ENCODE data around the gene IL17RE. TPM values are rescaled to one million over a fixed set of nuclear protein-coding genes. Genes with fewer than 3 reads are reported as not detected.
A peak's percentile ranks its signal among the peaks of the same experiment; 100 is the strongest.

Gene IL17RE
- total RNA-seq, 1 donor from 2014 or later = 0.13 TPM

DNA sequence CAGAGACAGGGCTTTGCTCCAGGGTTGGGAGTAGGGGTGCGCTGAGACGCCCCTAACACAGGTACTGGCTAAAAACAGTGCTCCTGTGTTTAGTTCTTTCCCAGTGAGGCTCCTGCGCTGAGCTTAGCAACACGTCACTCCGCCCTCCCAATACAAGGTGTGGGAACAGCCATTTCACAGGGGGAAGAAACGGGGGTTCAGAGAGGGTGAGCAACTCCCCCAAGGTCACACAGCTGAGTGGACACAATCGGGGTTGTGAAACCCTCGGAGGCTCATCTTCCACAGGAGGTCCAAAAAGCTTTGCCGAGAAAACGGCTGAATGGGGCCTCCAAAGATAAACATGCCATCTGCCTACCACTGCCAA, 48.9 kb downstream of the IL17RE start:
- no peak for DNase-seq (ENCODE audit: low read depth in 2 of 2)

DNA sequence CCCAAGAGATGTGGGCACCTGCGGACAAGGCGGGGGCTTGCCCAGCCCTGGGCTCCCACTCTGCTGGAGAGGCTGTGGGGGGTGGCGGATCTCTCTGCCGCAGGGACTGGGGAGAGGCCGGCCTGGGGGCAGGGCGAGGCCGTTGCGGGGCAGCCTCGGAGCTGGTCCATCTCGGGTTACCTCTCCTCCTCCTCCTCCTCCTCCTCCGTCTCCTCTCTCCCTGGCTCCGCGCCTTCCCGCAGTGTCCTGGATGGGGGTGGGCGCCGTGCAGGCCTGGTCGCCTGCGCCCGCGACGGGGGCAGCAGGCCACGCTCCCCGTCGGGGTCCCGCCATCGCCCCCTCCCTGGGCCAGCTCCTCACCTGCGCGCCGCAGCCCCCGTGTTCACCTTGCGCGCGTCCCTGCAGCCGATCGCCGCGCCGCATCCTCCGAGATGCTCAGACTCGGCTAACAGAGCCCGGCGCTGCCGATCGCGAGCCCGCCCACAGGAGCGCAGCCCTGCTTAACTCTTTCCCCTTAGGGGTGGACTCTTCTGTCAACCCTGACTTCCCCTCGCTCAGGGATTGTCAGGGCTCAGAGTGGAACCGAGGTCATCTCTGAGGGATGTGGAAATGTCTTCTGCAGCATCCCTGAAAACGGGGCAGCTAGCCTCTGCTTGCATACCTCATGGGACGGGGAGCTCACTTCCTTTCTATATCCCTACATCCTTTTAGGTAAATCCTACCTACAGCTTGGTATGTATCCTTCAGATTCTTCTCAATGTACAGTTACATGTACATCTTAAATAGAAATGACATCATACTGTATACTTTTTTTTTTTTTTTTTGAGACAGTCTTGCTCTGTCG, 49.5 kb downstream of the IL17RE start, which contains the start of gene PRRT3:
PRRT3 (minus strand) TSS at position 447 of the 844 bp plus-strand sequence. CDS start 2,293 bp downstream, outside the sequence.
- peak; percentile 10 to 32 for DNase-seq (ENCODE audit: low read depth in 2 of 2)

DNA sequence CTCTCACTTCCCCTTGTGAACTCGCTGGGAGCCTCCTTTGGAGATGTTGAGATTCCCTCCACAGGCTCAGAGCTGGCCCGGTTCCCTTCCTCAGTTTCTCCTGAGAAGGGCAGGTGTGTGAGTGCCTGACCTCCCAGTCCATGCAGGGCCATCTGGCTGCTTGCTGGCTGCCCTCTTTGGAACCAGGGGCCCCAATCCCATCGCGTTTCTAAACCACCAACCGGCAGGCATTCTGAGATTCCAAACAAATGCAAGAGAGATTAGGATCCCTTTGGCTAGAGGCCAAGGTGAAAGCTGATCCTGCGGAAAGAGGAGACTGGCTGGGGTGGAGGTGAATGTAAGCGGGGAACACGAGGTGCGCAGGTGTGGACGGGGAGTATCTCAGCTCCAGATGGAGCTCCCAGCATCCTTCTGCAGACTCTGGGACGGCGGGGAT, 52.4 kb downstream of the IL17RE start:
- DNase-seq (ENCODE audit: low read depth in 2 of 2) = no peak

GRCh38 chr3:9955611-9956352, 53.1 kb downstream of the IL17RE start:
- no peak for DNase-seq (ENCODE audit: low read depth in 2 of 2)

DNA sequence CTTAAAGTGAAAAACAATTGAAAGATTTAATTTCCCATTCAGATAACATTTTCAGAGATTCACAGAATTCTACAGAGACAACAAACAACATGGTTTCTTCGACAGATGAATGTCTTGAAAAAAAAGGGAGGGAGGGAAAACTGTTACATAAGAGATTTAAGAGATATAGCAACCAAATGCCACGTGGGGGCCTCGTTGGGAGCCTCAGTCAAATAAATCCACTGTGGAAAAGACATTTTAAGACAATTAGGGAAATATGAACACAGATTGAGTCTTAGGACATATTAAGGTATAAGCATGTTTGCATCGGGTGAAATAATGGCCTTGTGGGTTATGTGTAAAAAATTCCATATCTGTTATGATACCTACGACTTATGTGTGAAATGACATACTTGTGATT, 54.6 kb downstream of the IL17RE start:
- DNase-seq (ENCODE audit: low read depth in 2 of 2) = peak in 1 of 2 donors; percentile 37

GRCh38 chr3:9965200-9965875, 62.7 kb downstream of the IL17RE start:
- DNase-seq (ENCODE audit: low read depth in 2 of 2) = no peak

Other genes starting within 250 kb of the IL17RE start
- gene CPNE9, start 199.0 kb upstream of the IL17RE start, total RNA-seq = not detected in 2 replicates
- gene BRPF1, start 171.1 kb upstream of the IL17RE start, total RNA-seq = 12.2 and 17.8 TPM in 2 replicates
- 14.9 and 17.2 TPM in 2 replicates for gene OGG1, start 152.9 kb upstream of the IL17RE start, total RNA-seq
- gene CAMK1, start 132.9 kb upstream of the IL17RE start, total RNA-seq = 24.7 and 33.1 TPM in 2 replicates
- gene TADA3, start 110.4 kb upstream of the IL17RE start, total RNA-seq = 23.7 and 26.2 TPM in 2 replicates
- gene ARPC4, start 109.8 kb upstream of the IL17RE start, total RNA-seq = 251 and 317 TPM in 2 replicates
- gene TTLL3, start 92.6 kb upstream of the IL17RE start, total RNA-seq = 4.1 and 7.6 TPM in 2 replicates
- gene RPUSD3, start 58.8 kb upstream of the IL17RE start, total RNA-seq = 16.7 and 22.6 TPM in 2 replicates
- gene CIDEC, start 22.6 kb upstream of the IL17RE start, total RNA-seq = not detected in 2 replicates
- gene JAGN1, start 12.2 kb upstream of the IL17RE start, total RNA-seq = 25.0 and 31.7 TPM in 2 replicates
- 16.9 and 25.3 TPM in 2 replicates for gene IL17RC, start 14.2 kb downstream of the IL17RE start, total RNA-seq
- 22.0 and 33.5 TPM in 2 replicates for gene CRELD1, start 31.0 kb downstream of the IL17RE start, total RNA-seq
- gene PRRT3, start 49.6 kb downstream of the IL17RE start, total RNA-seq = 0.51 and 0.63 TPM in 2 replicates
- gene EMC3, start 84.0 kb downstream of the IL17RE start, total RNA-seq = 38.1 and 44.9 TPM in 2 replicates
- 11.3 and 20.4 TPM in 2 replicates for gene FANCD2, start 123.6 kb downstream of the IL17RE start, total RNA-seq
- not detected in 2 replicates for gene FANCD2OS, start 205.4 kb downstream of the IL17RE start, total RNA-seq
- 127 and 138 TPM in 2 replicates for gene BRK1, start 212.8 kb downstream of the IL17RE start, total RNA-seq
- gene VHL, start 238.9 kb downstream of the IL17RE start, total RNA-seq = 42.5 and 48.3 TPM in 2 replicates

All from dermis microvascular lymphatic vessel endothelial cell (primary cell).